HepG2 (cell line): Measurements from ENCODE around the gene MAPK9. TPM values are rescaled to one million over a fixed set of nuclear protein-coding genes. Genes with fewer than 3 reads are reported as not detected.

Source experiments
- ATAC-seq: fragments of 200-7000 bp; cut with Tn5 transposase; 3 replicates; pipeline ENCODE4 v1.9.1; 2020; ENCODE audit warnings: mild to moderate bottlenecking, moderate library complexity
- BruUV-seq: library from RNA; stranded (reverse); fragments of 400-500 nt; replicated peaks from 2 replicates; lab custom pipeline; 2021; lab: Mats Ljungman, UMichigan
- CTCF ChIA-PET: fragments of 300-600 bp; formaldehyde crosslinking; extraction: SDS; loops from one replicate; lab custom pipeline; 2021; ENCODE audit warnings: low total read pairs, inconsistent platforms, low intra/inter-chr PET ratio; lab: Yijun Ruan, JAX
- POLR2A ChIA-PET: fragments of 350-600 bp; sonication (Branson Sonifier 250); formaldehyde crosslinking; loops from one replicate; lab custom pipeline; 2020; ENCODE audit warnings: antibody characterized with exemption, inconsistent platforms; lab: Yijun Ruan, JAX
- DNase-seq: peaks from one replicate; pipeline ENCODE4 v3.0.0-alpha.2; 2015; ENCODE audit warnings: low spot score
- FAIRE-seq: peaks from 3 replicates; lab custom pipeline; 2011; peaks lifted over from hg19 to GRCh38; lab: Jason Lieb, UNC
- H2AFZ ChIP-seq: one replicate; pipeline ENCODE4 v1.6.1; 2011; ENCODE audit warnings: low read length, inconsistent platforms
- H3K27ac ChIP-seq: fragments of 300-600 bp; 3 replicates; pipeline ENCODE4 v1.8.0; 2011; ENCODE audit warnings: mixed run types, mild to moderate bottlenecking, mixed read lengths, low read length, inconsistent platforms; ENCODE audit not compliant: insufficient read depth; ENCODE audit errors: extremely low read length
- H3K27me3 ChIP-seq, 2 experiments: fragments of 200-600 bp in 1 of 2; 2 replicates in 1 of 2; 3 replicates in 1 of 2; pipeline versions ENCODE4 v1.6.0 to v1.8.0; 2011; ENCODE audit warnings: low read length in 2 of 2, mild to moderate bottlenecking in 2 of 2, moderate library complexity in 2 of 2, inconsistent platforms in 1 of 2; ENCODE audit not compliant: insufficient read depth in 2 of 2, control insufficient read depth in 1 of 2
- H3K36me3 ChIP-seq, 2 experiments: fragments of 200-600 bp in 1 of 2; replicated peaks in 1 of 2; 2 replicates in 1 of 2; 3 replicates in 1 of 2; pipeline versions ENCODE4 v1.5.1 to v1.8.0; 2011; ENCODE audit warnings: low read length in 2 of 2, inconsistent platforms in 1 of 2; ENCODE audit not compliant: insufficient read depth in 2 of 2, control insufficient read depth in 1 of 2
- H3K4me1 ChIP-seq: 2 replicates; pipeline ENCODE4 v1.5.1; 2012; ENCODE audit warnings: low read length, inconsistent platforms; ENCODE audit not compliant: insufficient read depth
- H3K4me2 ChIP-seq: 2 replicates; pipeline ENCODE4 v1.6.0; 2011; ENCODE audit warnings: low read depth, low read length, inconsistent platforms
- H3K4me3 ChIP-seq, 3 experiments: fragments of 200-600 bp in 1 of 3; sonication (generic), shearing (Covaris generic) in 1 of 3; replicated peaks in 1 of 3; 2 replicates each; pipeline ENCODE4 v1.5.1; 2011 to 2016; ENCODE audit warnings: low read length in 3 of 3, inconsistent platforms in 2 of 3, low read depth in 2 of 3, mild to moderate bottlenecking in 2 of 3, control low read depth in 1 of 3, mixed read lengths in 1 of 3; ENCODE audit not compliant: insufficient read depth in 1 of 3
- H3K79me2 ChIP-seq: one replicate; pipeline ENCODE4 v1.6.1; 2011; ENCODE audit warnings: low read length, inconsistent platforms; ENCODE audit not compliant: insufficient read depth
- H3K9ac ChIP-seq: 2 replicates; pipeline ENCODE4 v1.6.0; 2011; ENCODE audit warnings: mild to moderate bottlenecking, low read depth, low read length, inconsistent platforms; ENCODE audit not compliant: insufficient read depth
- H3K9me3 ChIP-seq: 2 replicates; pipeline ENCODE4 v1.5.1; 2012; ENCODE audit warnings: mild to moderate bottlenecking, low read length
- H4K20me1 ChIP-seq: 2 replicates; pipeline ENCODE4 v1.6.0; 2011; ENCODE audit warnings: inconsistent platforms, mild to moderate bottlenecking, low read length, moderate library complexity; ENCODE audit not compliant: insufficient read depth
- AKNA ChIP-seq: sonication (generic); formaldehyde crosslinking; IDR thresholded peaks from 2 replicates; pipeline ENCODE4 v1.4.0; 2020; ENCODE audit warnings: missing genetic modification reagents, borderline replicate concordance
- ATM ChIP-seq: fragments of 450-650 bp; IDR thresholded peaks from 2 replicates; pipeline ENCODE4 v1.7.1; 2017; ENCODE audit warnings: mild to moderate bottlenecking, borderline replicate concordance
- FOXA1 ChIP-seq, 2 experiments: fragments of 450-650 bp in 1 of 2; sonication (generic) in 1 of 2; formaldehyde crosslinking in 1 of 2; IDR thresholded peaks; 2 replicates each; pipeline versions ENCODE4 v1.4.0 to v1.6.1; 2016 to 2020; ENCODE audit warnings: missing genetic modification reagents in 1 of 2
- MNT ChIP-seq: fragments of 450-650 bp; IDR thresholded peaks from 2 replicates; pipeline ENCODE4 v1.6.1; 2016
- NBN ChIP-seq: fragments of 450-650 bp; conservative IDR thresholded peaks from 2 replicates; pipeline ENCODE4 v1.6.1; 2017
- PHB2 ChIP-seq: fragments of 450-650 bp; IDR thresholded peaks from 2 replicates; pipeline ENCODE4 v1.6.1; 2018; ENCODE audit not compliant: partially characterized antibody
- TRIM22 ChIP-seq: fragments of 450-650 bp; IDR thresholded peaks from 2 replicates; pipeline ENCODE4 v1.6.1; 2017
- ZNF282 ChIP-seq: fragments of 450-650 bp; IDR thresholded peaks from 2 replicates; pipeline ENCODE4 v1.6.1; 2018; ENCODE audit not compliant: partially characterized antibody
- ZNF570 ChIP-seq: sonication (generic); formaldehyde crosslinking; IDR thresholded peaks from 2 replicates; pipeline ENCODE4 v1.4.0; 2020; ENCODE audit warnings: mild to moderate bottlenecking, missing genetic modification reagents, borderline replicate concordance
- WGBS: methylation state at CpG from one replicate; pipeline ENCODE4 v1.1.6; 2017; ENCODE audit warnings: low lambda C conversion rate; 5-methylcytosine and 5-hydroxymethylcytosine counted together
- in situ Hi-C: cut with HindIII; loops from 2 replicates; pipeline ENCODE4 v1.10.0; 2017; ENCODE audit warnings: low pct_unique_long_range_greater_than_20kb; ENCODE audit not compliant: extremely low pct_ligation_motif_present
- intact Hi-C: fragments of 100-400 bp; cut with micrococcal nuclease; formaldehyde crosslinking; loops from one replicate; pipeline ENCODE4 v1.10.0; 2022; ENCODE audit not compliant: unreplicated experiment
- polyA plus RNA-seq, 8 experiments: library from polyadenylated mRNA; depleted of rRNA in 3 of 8; stranded (reverse) in 7 of 8; unstranded in 1 of 8; fragments of >200 nt; fragmentation: Illumina TruSeq in 4 of 8; extraction: Trizol in 4 of 8; gene quantifications; 2 replicates each; pipeline versions ENCODE4 v1.2.1 to v1.2.3, GENCODE V29; 2011 to 2016; ENCODE audit warnings: low read depth in 4 of 8, missing spikeins in 1 of 8, mixed read lengths in 1 of 8; ENCODE audit not compliant: insufficient read depth in 1 of 8
- total RNA-seq, 5 experiments: library from RNA; depleted of rRNA; stranded (reverse); fragments of >200 nt; fragmentation: Illumina TruSeq; extraction: Trizol; gene quantifications; 2 replicates each; pipeline ENCODE4 v1.2.3, GENCODE V29; 2016; ENCODE audit warnings: low read depth in 1 of 5

MAPK9 gene
- total and polyA plus RNA-seq, 2 of the 13 experiments (the other 11 are each of a cell fraction or from before 2014, with no cell fraction given), result 30.1 to 56.1 TPM

- 0 out of 2 replicates have a peak, but pooled peaks cover 2% of the 10 kb centered on the region for H4K20me1 ChIP-seq
- no peak for DNase-seq
- H3K4me2 ChIP-seq, result no peak overlapping the region
- TF ChIP-seq PHB2 (peak; percentile 45), FOXA1 (IDR thresholded peaks at IDR 0.05) (peak; percentile 51; the same call in 1 of the 2 replicates), FOXA1 (CRISPR knock-in tag; IDR thresholded peaks at IDR 0.05) (no peak), NBN (0 out of 2 replicates have a peak, but pooled peaks have one; percentile 77), ATM (peak; percentile 40; the same call in 1 of the 2 replicates), ZNF570 (CRISPR knock-in tag) (no peak), MNT (peak; percentile 95), AKNA (CRISPR knock-in tag) (no peak), TRIM22 (0 out of 2 replicates have a peak, but pooled peaks have one; percentile 78), ZNF282 (peak; percentile 58)
- H3K79me2 ChIP-seq, result no peaks in the 10 kb centered on the region
- no peak overlapping the region for H2AFZ ChIP-seq
- H3K9me3 ChIP-seq, result no peaks in the 10 kb centered on the region
- 54% methylated on average over 5 of the region's 5 CpGs for WGBS
- H3K4me3 ChIP-seq, result no peak overlapping the region
- intact Hi-C loops, result no loop called here
- no peak overlapping the region for H3K27ac ChIP-seq
- peaks cover 0 to 17% of the 10 kb centered on the region in 2 experiments; a peak in 3 of 5 replicates for H3K27me3 ChIP-seq
- in situ Hi-C loops, result loop anchor here (25.0 kb wide), 1 partner anchor 249 kb away; no protein-coding TSS in a partner anchor
- H3K4me1 ChIP-seq, result peaks cover 4% of the 10 kb centered on the region; the same call in 1 of the 2 replicates
- no peaks in the 10 kb centered on the region for H3K36me3 ChIP-seq
- no TSS peak for BruUV-seq
- no peak for FAIRE-seq
- CTCF ChIA-PET, result no interaction called here
- POLR2A ChIA-PET, result no interaction called here
- H3K9ac ChIP-seq, result no peak overlapping the region
- ATAC-seq, result no peak
These were observed 78.2 kb downstream of the MAPK9 start for GRCh38 chr5:180213657-180214207.
